HG03045 (cell line): ENCODE measurements around the gene NEK9.
"Not testable (repeated sequence)": the region's sequence is repeated elsewhere in the genome, so short reads cannot be mapped to it uniquely, and the experiment has no call there.

Experiments
- ATAC-seq: cut with Tn5 transposase; IDR thresholded peaks from one replicate; pipeline ENCODE4 v1.9.1; 2021; ENCODE audit warnings: mild to moderate bottlenecking, moderate library complexity; ENCODE audit not compliant: unreplicated experiment

Gene NEK9

DNA sequence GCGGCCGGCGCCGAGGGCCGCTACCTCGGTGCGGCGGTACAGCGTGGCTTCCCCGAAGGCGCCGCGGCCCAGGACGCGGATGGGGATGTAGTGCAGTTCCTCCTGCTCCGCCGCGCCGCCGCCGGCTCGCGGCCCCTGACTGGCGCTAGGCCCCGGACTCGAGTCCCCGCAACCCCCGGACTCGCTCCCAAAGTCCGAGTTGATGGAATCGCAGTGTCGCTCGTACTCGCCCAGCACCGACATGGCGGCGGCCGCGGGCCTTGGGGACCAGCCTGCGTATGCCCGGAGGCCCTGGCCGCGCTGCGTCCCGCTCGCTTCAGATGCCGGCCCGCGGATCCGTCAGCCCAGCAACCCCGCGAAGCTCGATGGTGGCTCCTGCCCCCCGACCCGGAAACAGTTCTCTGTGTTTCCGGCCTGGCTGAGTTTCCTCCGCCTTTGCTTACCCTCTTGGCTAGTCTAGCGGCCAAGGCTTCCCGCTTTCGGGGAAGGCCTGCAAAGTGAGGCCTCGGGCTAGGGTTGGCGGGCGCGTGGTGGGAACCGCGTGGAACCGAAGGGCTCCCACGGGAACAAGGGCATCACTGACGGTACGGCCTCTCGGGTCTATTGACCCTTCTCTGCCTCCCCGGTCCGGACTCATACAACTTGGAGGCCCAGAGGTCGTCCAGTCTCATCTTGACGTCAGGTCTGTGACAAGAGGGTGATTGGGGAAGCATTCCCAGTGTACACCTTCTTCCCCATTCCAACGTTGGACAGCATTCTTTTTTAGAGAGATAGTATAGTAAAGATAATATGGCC, at the start of gene NEK9:
TSS of gene NEK9 (minus strand) at position 370 of the 795 bp plus-strand sequence. CDS start at position 243, 127 bp downstream.
- ATAC-seq: peak; percentile 89

DNA sequence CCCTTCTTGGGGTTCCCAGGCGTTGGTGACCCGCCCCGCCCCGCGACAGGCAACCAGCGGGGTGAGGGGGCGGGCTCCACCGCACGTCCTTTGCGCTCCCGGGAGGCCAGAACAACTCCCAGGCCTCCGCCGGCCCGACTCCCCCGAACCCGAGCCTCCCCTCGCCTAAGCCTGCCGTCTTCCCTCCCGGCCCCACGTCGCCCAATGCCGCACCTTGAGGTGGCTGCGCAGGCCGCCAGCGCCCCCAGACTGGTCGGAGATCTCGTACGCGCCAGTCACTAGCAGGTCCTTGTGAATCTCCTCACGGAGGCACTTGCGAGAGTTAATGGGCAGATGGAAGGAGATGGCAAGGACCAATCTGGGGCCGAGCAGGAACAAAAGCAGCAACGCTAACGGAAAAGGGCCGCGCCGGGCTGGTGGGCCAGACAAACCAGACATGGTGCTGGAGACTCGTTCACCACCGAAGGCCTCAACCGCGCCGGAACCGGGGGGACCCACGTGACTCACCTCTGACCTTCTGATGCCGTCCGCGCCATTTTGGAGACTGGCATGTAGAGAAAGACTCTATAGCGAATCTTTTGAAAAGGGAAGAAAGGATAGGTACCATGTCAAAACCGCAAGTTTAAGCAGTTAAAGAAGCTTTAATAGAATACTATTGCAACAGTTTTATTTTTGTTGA, 49.4 kb upstream of the NEK9 start, which contains the start of gene TMED10:
TSS of gene TMED10 (minus strand) at position 471 of the 679 bp plus-strand sequence. CDS start at position 438, 33 bp downstream.
- peak; percentile 86 for ATAC-seq

DNA sequence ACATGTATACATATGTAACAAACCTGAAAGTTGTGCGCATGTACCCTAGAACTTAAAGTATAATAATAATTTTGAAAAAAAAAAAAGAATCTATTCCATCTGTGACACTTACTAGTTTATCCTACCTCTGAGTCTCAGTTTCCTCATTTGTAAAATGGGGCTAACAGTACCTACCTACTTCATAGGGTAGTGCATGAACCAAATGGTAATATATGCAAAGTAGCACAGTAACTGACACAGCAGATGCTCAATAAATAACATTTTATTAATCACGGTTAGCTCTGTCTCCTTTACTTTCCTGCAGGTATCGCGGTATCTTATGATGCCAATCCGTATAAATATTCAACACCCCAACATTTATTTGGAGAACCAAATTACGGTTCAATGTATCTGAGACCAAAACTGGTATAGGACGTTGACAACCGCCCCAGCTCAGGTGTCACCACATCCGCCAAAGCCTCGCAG, 48.9 kb upstream of the NEK9 start:
- no peak for ATAC-seq

DNA sequence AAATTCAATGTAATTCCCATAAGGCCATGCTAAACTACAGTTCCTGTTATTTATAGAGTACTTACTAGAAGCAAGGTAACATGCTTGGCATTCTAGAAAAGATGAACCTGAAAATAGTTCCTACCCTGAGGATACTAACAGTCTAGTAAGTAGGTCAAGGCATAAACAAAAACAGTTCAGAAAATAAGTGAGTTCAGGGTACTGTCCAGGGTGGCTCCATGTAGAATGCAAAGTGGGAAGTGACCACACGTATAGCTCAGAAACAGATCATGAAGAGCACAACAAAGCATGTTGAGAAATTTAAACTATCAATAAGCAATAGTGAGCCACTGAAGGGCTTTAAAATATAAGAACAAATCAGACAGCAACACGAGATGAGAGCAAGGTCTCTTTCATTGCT, 47.2 kb upstream of the NEK9 start:
- no peak for ATAC-seq

DNA sequence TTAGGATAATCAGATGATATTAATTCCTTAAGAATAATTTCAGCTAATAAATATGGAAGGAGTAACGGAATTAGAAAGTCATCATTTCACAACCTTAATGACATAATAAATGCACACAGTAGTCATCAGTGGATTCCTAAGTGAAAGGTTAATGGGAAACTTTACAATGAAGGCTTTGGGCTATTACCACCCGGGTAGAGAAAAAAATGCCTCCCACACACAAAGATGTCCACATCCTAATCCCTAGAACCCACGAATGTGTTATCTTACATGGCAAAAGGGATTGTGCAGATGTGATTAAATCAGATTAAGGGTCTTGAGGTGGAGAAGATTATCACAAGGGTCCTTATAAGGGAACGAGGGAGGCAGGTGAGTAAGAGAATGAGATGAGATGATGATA, 43.9 kb upstream of the NEK9 start:
- ATAC-seq: no peak

DNA sequence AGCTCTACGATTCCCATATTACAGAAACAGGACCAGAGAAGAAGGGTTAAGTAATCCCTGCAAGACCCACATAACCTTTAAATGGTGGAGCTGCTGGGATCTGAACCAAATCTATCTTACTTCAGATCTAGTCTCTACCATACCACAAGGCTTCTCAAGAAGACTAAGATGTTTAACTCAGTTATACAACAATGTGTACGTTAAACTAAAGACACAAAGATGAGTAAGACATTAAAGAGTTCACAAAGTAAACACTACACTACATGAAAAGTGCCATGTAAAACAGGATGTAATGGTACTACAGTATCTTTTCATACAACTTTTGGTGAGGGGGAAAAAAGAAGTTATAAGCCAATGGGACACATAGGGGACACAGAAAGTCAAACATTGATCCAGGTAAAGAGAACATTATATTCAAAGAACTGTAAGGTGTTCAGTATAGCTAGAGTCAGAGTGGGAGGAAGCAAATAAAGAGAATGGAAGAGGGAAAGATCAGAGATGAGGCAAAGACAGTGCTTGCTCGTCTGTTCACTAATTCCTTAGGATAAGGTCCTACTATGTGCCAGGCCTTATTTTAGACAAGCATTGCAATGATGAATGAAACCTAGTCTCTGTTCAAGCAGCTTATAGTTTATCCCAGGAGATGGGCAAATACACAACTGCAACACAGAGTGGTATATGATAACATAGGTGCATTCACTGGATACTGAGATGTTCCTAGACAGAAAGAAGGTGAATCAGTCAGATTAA, 41.9 kb upstream of the NEK9 start:
- ATAC-seq: no peak

DNA sequence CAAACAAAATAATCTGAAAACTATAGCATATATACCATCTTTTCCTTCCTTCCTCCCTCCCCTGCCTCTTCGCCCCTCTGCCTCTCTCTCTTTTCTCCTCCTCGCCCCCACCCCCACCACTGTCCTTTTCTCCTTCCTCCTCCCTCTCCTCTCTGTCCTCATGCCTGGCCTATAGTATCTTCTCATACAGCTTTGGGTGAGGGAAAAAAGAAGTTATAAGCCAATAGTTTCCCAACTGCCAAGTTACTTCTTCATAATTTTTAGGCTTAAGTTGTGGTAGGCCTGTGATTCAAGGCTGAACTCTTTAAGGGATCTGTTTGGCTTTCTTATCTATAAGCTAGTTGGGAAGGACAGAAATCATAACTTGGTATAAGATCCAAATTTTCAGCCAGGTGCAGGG, 40.5 kb upstream of the NEK9 start:
- ATAC-seq: no peak

DNA sequence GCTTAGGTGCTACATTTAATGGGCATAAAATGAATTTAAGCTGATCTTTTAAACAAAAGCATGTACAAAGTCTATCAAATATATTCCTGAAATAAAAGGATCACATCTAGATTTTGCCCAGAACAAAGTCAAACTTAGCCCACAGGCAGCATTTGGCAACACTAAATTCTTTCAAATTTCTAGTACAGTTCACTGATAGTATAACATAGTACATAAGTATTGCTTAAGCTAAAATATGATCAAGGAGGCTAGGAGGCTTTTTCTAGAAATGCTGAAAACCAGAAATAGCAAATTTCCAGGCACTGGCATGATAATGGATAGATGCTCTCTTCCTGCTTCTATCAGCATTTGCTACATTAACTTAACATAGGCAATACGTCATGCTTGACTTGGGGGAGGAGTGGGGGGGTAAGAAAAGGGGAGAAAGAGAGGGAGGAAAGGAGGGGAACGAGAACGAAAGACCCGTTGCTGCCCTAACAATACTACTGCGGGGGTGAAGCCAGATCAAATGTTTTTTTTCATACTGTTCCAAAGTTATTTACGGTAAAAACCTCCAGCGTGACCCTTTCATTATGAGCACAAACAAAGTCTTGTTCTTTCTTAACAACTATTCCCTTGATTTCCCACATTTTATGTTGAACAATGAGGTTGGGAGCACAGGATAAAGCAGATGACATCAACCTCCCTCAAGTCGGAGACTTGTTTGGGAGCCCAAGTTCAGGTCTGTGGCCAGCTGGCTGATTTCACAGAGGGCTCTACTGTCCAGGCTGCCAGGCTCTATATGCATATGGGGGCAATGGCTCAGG, 38.9 kb upstream of the NEK9 start:
- ATAC-seq: no peak

DNA sequence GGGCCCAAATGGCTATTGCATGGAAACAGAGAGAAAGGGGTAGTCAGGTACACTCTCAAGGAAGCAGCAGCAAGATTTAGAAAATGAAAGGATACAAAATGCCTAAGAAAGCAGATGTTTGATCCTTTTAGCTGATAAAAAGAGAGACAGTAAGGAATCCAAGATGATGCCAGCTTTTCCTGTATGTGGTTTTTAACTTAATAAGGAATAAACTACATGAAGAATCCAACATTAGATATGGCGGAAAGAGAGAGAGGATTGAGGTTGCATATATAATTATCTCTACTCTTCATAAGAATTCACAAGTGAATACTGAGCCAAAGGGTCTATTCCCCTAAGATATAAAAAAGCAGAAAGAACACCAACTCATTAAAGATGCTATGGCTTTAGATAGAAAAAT, 38.0 kb upstream of the NEK9 start:
- ATAC-seq: no peak

DNA sequence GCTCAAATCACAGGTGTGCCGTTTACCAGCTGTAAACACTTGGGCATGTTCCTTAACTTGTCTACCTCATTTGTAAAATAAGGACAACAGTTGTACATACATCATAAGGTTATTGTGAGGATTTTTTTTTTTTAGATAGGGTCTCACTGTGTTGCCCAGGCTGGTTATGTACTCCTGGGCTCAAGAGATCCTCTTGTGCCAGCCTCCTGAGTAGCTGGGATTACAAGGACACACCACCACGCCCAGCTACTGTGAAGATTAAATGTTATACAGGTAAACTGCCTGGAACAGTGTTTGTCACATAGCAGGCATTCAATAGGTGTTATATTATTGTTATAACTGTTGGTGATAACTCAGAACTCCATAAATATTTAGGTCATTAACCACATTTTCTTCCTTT, 36.8 kb upstream of the NEK9 start:
- ATAC-seq: no peak

DNA sequence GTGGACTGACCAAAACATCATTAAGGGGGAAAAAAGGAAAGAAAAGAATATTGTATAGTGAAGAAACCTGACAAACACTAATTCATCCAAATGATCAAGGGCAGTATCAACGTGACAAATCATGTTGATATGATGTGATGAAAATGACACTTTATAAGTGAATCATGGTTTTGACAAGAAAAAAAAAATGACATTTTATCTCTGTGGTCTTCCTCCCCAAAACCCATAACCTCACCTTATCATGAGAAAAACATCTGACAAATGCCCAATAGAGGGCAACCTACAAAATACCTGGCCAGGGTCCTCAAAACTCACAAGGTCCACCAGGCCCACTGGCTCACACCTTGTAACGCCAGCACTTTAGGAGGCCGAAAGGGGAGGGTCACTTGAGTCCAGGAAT, 35.8 kb upstream of the NEK9 start:
- ATAC-seq: no peak

DNA sequence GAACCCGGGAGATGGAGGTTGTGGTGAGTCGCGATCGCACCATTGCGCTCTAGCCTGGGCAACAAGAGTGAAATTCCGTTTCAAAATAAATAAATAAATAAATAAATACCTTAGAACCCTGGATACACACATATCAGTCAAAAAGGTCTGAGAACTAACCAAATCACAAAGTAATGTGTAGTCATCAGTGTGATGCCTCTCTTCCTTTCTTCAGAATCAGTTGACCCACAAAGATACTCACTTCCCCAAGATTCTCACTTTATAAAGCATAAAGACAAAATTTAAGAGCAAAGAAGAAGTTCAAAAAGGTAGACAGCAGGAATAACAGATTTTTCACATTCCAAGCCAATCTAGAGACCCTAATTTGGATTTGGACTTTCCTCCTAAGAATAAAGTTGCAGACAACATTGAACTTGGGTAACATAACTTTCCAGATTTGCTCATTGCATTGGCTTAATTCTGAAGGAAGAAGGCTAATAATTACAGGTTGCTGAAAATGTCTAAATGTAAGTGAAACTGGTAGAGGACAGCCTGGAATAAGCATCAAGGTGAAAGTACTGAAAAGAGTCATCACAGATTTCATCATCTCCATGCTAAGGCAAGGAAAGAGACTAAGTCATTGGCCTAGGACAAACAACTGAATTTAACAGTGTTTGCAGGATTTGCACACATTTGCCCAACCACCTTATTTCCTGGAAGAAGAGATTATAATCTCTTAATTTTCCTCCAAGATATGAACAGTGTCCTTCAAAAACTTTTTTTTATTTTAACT, 32.2 kb upstream of the NEK9 start:
- ATAC-seq: no peak

DNA sequence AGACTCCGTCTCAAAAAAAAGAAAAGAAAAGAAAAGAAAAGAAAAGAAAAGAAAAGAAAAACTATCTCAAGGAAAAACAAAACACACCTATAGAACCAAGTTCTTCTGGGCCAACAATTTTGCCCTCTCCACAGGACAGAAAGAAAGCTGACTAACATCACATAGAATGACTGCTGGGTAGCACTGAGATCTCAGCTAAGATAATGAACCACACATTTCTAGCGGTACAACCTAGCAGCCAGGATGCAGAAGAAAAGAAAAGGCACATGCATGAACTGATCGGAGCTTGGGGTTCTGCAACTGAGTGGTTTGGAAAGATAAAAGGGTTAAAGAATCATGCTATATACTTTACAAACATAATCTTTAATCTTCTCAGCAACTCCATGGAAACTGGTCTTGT, 30.1 kb upstream of the NEK9 start:
- ATAC-seq: no peak

DNA sequence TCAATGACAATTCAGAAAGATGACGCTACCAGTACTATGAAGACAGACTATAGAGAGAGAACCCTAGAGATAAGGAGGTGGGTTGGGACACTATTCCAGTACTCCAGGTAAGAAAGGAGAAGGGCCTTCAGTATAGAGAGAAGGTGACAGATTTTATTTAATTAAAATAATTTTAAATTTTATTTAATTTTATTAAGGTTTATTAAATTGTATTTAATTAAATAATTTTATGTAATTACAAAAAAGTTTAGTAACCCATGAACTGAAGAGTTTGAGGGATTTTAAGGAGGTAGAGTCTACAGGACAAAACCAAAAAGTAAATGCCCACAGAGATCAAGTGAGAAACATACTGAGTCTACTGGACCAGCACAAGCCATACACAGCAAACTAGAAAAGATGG, 29.3 kb upstream of the NEK9 start:
- no peak for ATAC-seq

DNA sequence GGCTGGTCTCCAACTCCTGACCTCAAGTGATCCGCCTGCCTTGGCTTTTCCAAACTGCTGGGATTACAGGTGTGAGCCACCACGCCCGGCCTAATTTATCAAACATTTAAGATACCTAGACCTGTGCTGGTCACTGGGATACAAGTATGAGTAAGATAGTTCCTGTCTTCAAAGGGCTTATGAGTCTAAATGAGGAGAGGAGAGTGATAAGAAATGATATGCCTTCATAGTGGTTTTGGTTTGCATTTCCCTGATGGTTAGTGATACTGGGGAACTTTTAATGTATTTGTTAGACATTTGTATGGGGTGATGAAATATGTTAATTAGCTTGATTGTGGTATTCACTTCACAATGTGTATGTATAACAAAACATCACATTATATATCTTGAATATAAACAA, 28.3 kb upstream of the NEK9 start:
- no peak for ATAC-seq

DNA sequence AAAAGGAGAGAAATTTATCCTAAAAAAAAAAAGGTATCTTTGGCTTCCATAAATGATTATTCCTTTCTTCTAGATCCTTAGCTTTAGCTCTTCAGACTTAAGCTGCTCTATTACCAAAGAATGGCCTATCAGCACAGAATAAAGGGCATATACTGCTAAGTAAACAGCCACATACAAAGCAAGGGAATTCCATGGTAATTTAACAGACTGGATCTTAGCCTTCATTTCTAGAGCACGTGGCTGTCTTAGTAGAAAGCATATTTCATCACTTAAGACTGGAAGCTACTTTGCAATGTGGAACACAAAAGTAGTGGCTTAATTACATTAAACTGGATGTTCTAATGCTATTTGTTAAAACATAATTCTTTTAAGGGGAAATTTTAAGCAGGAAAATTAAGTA, 26.4 kb upstream of the NEK9 start:
- ATAC-seq: no peak

DNA sequence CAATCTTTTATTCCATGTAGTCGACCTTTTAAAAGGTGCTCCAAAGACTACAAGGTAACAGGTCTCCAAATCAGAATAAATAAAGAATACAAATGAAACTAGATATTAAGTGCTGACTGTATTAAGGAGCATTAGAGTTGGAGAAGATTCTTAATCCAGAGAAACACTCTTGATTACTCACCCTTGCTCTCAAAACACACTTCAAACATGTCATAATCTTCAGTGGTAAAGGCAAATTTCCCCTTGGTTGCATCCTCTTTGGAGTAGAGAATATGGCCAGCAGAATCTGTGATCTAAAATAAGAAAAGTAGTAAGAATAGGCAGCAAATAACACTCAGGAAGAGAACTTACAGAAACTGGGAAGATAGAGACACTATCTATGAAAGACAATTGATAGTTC, 25.0 kb upstream of the NEK9 start:
- ATAC-seq: no peak

DNA sequence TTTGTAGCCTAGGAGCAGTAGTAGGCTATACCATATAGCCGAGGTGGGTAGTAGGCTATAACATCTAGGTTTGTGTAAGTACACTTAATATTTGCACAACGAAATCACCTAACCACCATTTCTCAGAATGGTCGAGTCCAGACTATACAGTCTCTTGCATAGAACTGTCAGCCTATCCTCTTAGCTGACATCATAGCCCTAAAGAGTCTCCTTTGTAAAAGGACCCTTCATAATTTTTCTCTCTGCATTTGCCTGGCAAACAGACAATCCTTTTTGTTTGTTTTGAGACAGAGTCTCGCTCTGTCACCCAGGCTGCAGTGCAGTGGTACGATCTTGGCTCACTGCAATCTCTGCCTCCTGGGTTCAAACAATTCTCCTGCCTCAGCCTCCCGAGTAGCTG, 23.8 kb upstream of the NEK9 start:
- ATAC-seq: not testable (repeated sequence)

DNA sequence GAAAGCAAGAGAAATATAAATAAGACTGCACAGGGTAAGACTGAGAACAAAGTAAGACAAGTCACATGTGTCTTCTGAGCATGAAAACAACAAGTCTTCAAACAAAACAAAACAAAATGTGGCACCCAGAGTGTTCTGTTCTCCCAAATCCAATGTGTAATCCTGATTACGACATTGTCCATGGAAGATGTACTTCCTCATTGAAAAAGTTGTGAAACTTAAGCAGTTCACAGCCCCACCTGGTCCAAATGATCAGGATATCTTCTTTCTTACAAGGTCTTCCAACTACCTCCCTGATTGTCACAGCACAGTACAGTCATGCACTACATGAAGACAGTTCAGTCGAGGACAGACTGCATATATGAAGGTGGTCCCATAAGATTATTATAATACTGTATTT, 23.3 kb upstream of the NEK9 start:
- ATAC-seq: no peak
